ENCODE results near the gene CBFA2T3.

GRCh38 chr16:88968589-88969280, 8.3 kb downstream of the CBFA2T3 start:
- TF ChIP-seq, protein P1, sequence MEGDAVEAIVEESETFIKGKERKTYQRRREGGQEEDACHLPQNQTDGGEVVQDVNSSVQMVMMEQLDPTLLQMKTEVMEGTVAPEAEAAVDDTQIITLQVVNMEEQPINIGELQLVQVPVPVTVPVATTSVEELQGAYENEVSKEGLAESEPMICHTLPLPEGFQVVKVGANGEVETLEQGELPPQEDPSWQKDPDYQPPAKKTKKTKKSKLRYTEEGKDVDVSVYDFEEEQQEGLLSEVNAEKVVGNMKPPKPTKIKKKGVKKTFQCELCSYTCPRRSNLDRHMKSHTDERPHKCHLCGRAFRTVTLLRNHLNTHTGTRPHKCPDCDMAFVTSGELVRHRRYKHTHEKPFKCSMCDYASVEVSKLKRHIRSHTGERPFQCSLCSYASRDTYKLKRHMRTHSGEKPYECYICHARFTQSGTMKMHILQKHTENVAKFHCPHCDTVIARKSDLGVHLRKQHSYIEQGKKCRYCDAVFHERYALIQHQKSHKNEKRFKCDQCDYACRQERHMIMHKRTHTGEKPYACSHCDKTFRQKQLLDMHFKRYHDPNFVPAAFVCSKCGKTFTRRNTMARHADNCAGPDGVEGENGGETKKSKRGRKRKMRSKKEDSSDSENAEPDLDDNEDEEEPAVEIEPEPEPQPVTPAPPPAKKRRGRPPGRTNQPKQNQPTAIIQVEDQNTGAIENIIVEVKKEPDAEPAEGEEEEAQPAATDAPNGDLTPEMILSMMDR (IDR thresholded peaks at IDR 0.05): no peak
- TF ChIP-seq POLR2A (IDR thresholded peaks at IDR 0.05): no peak

All from tibial nerve (tissue), 3 donors.